Colon (tissue), 2 donors: ENCODE measurements around the gene C1QTNF8.

Experiments used
- FAIRE-seq: peaks from 2 replicates; lab custom pipeline; 2012; peaks lifted over from hg19 to GRCh38; lab: Jason Lieb, UNC
- donor health status: control.
- donor health status: control.

Gene C1QTNF8

DNA sequence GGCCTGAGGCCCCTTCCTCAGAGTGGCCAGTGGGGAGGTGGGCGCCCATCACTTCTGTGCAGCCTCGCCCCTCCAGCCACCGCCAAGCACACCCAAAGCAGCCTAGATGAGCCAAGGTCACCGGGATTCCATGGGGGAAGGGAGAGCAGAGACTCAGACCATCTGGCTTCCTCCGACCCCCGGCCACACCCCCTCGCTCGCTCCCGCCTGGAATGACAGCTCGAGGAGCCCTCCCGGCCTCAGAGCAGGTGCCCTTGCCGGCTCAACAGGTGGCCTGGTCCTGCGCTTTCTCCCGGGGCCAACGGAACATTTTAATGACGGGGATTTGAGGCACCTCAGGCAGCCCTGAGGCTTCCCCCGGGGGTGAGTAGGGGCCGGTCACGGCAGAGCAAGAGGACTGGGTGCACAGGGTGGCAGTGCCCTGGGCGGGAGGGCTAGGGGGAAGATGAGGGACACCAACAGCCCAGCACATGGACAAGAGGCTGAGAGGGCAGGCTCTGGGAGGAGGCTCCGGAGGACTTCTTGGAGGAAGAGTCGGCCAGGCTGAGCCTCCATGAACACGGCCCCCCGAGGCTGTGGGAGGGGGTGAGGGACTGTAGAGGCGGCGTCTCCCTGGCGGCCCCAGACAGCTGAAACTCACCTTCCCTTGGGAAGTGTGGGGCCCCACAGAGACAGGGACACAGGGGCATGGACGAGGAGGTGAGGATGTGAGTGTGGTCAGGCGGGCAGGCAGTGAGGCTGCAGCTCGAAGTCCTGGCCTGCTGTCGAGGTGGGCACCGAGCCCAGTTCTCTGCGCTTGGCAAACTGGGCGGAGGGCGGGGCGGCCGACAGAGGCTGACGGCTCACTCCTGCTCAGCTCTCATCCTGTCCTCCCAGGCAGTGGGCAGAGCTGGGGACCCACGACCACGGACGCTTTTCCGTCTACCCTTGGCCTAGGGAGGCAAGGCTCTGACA lies 12.5 kb upstream of the C1QTNF8 start:
- FAIRE-seq, result no peak

DNA sequence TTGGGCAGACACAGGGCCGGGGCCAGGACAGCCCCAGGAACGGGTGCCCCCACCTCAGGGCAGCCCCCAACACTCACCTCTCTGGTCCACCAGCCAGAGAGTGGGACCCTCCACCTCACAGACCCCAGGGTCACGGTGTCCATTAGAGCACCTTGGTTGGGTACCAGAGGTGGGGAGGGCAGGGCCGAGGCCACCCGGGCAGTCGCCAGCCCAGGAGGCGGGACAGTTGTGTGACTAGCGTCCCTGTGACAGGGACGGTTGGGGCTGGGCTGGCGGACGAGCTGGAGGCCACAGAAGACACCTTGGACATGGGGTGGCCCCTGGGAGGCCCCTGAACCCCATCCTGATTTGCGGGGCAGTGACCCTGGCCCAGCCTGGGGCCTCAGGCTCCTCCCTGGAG lies 11.7 kb upstream of the C1QTNF8 start:
- FAIRE-seq, result no peak

- FAIRE-seq, result no peak
Measured at GRCh38 chr16:1107141-1107540, 11.1 kb upstream of the C1QTNF8 start.

DNA sequence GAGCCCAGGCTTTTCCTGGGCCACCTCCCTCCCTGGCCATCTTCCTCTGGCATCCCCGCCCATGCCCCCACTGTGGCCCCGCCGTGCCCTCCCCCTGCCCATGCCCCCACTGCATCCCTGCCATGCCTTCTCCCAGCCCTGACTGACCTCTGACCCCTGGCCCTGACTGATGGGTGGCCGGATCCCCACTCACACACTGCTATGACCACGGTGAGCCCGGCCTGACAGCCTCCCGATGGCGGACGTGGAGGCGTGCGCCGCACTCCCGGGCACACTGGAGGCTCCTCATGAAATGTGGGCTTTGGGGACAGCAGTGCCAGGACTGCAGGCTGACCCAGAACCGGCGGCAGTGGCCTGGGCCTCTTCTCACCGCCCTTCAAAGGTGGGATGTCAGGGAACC lies 10.6 kb upstream of the C1QTNF8 start:
- no peak for FAIRE-seq

- FAIRE-seq, result no peak
Measured at GRCh38 chr16:1105888-1106620, 10.0 kb upstream of the C1QTNF8 start.

- no peak for FAIRE-seq
Measured at GRCh38 chr16:1103636-1103980, 7.6 kb upstream of the C1QTNF8 start.

- no peak for FAIRE-seq
Measured at GRCh38 chr16:1102921-1103635, 7.0 kb upstream of the C1QTNF8 start.

GRCh38 chr16:1102333-1102700 lies 6.3 kb upstream of the C1QTNF8 start:
- no peak for FAIRE-seq

- no peak for FAIRE-seq
Measured at GRCh38 chr16:1101573-1102332, 5.7 kb upstream of the C1QTNF8 start.

DNA sequence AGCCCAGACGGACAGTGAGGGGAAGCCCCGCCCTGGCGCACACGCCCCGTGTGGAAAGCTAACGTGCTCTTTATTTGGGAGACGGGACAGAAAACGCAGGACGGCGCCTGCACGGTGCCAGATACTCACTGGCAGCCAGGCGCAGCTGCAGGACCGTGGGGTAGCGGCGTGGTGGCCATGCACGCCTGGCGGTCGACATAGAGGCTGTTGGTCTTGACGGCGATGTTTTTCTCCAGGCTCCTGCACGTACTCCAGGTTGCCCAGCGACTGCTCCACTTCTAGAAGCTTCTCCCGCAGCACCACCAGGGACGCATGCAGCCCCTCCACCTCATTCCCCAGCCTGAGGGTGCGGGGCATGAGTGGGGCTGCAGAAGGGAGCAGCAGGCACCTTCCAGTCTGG lies 5.1 kb upstream of the C1QTNF8 start:
- no peak for FAIRE-seq

- no peak for FAIRE-seq
Measured at GRCh38 chr16:1100084-1100800, 4.2 kb upstream of the C1QTNF8 start.

GRCh38 chr16:1099189-1100083 lies 3.4 kb upstream of the C1QTNF8 start:
- FAIRE-seq, result no peak

- no peak for FAIRE-seq
Measured at GRCh38 chr16:1098266-1098991, 2.4 kb upstream of the C1QTNF8 start.

DNA sequence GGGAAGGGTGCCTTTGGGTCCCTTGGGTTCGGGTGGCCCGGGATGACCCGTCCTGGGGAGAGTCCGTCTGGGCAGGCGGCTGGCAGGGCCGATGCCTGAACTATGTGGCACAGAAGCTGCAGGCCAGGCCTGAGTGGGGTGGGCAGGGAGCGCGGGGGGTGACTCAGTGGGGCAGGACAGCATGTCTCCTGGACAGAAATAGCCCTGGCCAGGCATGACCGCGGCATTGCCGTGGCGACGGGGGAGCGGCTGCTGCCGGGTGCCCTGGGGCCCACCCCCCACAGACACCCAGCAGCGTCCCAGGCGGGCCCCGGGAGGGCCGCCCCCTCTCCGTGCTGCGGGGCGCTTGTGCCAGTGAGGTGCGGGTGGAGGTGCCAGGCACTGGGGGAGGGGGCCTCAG lies 1.8 kb upstream of the C1QTNF8 start:
- FAIRE-seq, result no peak

DNA sequence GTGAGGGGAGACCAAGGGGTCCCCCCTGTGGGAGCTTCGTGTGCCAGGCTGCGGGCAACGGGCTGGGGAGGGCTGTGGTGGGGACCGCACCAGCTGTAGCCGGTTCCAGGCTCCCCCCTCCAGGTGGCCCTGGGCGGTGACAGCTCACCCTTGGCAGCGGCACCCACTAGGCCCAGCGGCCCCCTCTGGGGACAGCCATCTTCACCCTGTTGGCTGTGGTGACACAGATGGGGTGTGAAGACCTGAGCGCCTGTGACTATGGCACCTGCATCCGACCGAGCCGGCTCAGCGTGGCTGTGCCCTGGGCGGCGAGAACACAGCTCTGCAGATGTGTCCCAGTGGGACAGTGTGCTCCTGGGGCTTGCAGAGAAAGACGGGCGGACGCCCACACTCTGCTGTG lies 1.1 kb upstream of the C1QTNF8 start:
- FAIRE-seq, result no peak

- FAIRE-seq, result no peak
Measured at GRCh38 chr16:1095450-1096168, 435 bp downstream of the C1QTNF8 start.

- FAIRE-seq, result no peak
Measured at GRCh38 chr16:1094601-1095449, 1.2 kb downstream of the C1QTNF8 start.

GRCh38 chr16:1094124-1094479 lies 1.9 kb downstream of the C1QTNF8 start:
- no peak for FAIRE-seq
